Measurements from ENCODE around the gene ZMYND10. TPM values are rescaled to one million over a fixed set of nuclear protein-coding genes. Genes with fewer than 3 reads are reported as not detected.

Gene ZMYND10
- total and polyA plus RNA-seq, 9 of the 15 experiments (the other 6 are each of a cell fraction or from before 2014, with no cell fraction given), result 0.20 to 2.8 (median 0.70) TPM

- TF ChIP-seq TFAP4 (CRISPR knock-in tag; IDR thresholded peaks at IDR 0.05; ENCODE audit: borderline replicate concordance), result peak; percentile 67; the same call in 1 of the 2 replicates
- TF ChIP-seq ZSCAN32 (CRISPR knock-in tag; IDR thresholded peaks at IDR 0.05), result no peak
- no peak for TF ChIP-seq ARID2 (IDR thresholded peaks at IDR 0.05)
- 0 out of 2 replicates have a peak, but pooled peaks have one; percentile 39 for TF ChIP-seq SMARCE1 (IDR thresholded peaks at IDR 0.05)
- TF ChIP-seq TBP (optimal IDR thresholded peaks at IDR 0.05; ENCODE audit: low read depth, low read length), result peak; percentile 9
- no peak for TF ChIP-seq ZNF398 (CRISPR knock-in tag; IDR thresholded peaks at IDR 0.05)
- TF ChIP-seq CTBP1 (IDR thresholded peaks at IDR 0.05; ENCODE audit: borderline replicate concordance), result peak; percentile 38; the same call in 1 of the 2 replicates
- TF ChIP-seq CHD1 (IDR thresholded peaks at IDR 0.05; ENCODE audit: low read length), result no peak
- TF ChIP-seq, protein P1, sequence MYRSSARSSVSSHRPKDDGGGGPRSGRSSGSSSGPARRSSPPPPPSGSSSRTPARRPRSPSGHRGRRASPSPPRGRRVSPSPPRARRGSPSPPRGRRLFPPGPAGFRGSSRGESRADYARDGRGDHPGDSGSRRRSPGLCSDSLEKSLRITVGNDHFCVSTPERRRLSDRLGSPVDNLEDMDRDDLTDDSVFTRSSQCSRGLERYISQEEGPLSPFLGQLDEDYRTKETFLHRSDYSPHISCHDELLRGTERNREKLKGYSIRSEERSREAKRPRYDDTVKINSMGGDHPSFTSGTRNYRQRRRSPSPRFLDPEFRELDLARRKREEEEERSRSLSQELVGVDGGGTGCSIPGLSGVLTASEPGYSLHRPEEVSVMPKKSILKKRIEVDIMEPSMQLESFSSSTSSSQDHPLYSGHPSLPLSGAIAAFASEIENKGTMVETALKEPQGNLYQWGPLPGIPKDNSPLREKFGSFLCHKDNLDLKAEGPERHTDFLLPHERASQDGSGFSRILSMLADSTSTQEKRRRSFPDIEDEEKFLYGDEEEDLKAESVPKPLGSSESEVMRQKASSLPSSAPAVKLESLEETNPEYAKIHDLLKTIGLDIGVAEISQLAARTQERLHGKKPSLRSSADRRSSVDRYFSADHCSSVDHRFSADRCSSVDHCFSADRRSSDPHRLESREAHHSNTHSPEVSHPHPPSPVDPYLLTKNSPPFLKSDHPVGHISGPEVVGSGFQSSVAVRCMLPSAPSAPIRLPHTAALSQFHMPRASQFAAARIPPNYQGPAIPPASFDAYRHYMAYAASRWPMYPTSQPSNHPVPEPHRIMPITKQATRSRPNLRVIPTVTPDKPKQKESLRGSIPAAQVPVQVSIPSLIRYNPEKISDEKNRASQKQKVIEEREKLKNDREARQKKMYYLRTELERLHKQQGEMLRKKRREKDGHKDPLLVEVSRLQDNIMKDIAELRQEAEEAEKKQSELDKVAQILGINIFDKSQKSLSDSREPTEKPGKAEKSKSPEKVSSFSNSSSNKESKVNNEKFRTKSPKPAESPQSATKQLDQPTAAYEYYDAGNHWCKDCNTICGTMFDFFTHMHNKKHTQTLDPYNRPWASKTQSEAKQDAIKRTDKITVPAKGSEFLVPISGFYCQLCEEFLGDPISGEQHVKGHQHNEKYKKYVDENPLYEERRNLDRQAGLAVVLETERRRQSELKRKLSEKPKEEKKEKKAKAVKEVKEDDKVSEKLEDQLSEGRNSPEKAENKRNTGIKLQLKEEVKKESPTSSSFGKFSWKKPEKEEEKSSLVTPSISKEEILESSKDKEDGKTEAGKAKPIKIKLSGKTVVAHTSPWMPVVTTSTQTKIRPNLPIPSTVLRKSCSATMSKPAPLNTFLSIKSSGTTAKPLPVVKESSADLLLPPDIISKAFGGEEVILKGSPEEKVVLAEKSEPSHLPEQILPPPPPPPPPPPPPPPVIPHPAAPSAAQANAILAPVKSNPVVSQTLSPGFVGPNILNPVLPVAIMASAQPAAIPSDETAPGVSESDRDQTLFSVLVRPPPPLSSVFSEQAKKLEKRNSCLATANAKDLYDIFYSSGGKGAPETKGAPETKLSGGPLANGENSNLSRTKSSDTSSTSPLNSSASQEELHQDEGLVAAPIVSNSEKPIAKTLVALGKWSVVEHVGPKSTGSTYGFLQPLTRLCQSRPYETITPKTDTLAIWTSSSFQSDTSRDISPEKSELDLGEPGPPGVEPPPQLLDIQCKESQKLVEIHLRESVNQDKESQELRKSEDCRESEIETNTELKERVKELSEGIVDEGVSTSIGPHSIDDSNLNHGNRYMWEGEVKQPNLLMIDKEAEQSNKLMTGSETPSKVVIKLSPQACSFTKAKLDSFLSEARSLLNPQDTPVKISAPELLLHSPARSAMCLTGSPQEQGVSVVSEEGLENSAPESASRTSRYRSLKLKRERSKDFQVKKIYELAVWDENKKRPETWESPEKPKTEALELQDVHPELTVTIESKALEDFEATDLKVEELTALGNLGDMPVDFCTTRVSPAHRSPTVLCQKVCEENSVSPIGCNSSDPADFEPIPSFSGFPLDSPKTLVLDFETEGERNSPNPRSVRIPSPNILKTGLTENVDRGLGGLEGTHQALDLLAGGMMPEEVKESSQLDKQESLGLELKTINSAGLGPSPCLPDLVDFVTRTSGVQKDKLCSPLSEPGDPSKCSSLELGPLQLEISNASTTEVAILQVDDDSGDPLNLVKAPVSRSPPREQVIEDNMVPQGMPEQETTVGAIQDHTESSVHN (IDR thresholded peaks at IDR 0.05; ENCODE audit: borderline replicate concordance in 1 of 2, low read depth in 1 of 2), result no peak
Measured at GRCh38 chr3:50316657-50317242, 28.8 kb downstream of the ZMYND10 start (continued).

Data from K562 (cell line).